ENCODE results near the gene BEST2.

GRCh38 chr19:12791345-12792050 lies 39.9 kb downstream of the BEST2 start, which contains the start of gene JUNB:
- TF ChIP-seq, protein P1, sequence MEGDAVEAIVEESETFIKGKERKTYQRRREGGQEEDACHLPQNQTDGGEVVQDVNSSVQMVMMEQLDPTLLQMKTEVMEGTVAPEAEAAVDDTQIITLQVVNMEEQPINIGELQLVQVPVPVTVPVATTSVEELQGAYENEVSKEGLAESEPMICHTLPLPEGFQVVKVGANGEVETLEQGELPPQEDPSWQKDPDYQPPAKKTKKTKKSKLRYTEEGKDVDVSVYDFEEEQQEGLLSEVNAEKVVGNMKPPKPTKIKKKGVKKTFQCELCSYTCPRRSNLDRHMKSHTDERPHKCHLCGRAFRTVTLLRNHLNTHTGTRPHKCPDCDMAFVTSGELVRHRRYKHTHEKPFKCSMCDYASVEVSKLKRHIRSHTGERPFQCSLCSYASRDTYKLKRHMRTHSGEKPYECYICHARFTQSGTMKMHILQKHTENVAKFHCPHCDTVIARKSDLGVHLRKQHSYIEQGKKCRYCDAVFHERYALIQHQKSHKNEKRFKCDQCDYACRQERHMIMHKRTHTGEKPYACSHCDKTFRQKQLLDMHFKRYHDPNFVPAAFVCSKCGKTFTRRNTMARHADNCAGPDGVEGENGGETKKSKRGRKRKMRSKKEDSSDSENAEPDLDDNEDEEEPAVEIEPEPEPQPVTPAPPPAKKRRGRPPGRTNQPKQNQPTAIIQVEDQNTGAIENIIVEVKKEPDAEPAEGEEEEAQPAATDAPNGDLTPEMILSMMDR (IDR thresholded peaks at IDR 0.05; ENCODE audit: low read depth, low read length): no peak
- TF ChIP-seq EZH2phosphoT487 (IDR thresholded peaks at IDR 0.05; ENCODE audit: low read depth): no peak

All from OCI-LY3 (cell line).